ENCODE results near the gene FAM43A.

The FAM43A gene

DNA sequence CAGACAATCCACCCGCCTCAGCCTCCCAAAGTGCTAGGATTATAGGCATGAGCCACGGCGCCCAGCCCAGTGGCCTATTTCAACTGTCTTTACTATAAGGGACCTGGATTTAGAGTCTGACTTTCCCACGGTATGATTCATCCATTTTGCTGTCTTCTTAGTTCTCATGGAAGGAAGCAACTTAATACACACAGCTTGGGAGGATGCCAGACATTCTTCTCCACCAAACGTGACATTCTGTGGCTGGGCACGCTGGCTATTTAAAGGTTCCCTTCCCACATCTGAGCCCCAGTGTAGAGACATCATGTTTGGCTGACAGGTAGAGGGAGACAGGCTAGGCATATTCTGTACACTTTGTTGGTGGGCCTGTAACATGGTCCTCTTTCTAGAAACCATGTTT is 26.2 kb downstream of the FAM43A start:
- peaks cover 4% of the 10 kb centered on the region for H3K4me1 ChIP-seq (ENCODE audit: control insufficient read depth, insufficient read depth, low read length)
- no peak overlapping the region for H3K27ac ChIP-seq (ENCODE audit: low read depth, low read length)
- H3K9ac ChIP-seq (ENCODE audit: low read length) = no peak overlapping the region
- H3K36me3 ChIP-seq (ENCODE audit: control insufficient read depth, insufficient read depth, low read length) = no peaks in the 10 kb centered on the region
- H3K9me3 ChIP-seq (ENCODE audit: control insufficient read depth, insufficient read depth, low read depth, low read length) = 0 out of 2 replicates have a peak, but pooled peaks cover 3% of the 10 kb centered on the region
- H3K27me3 ChIP-seq (ENCODE audit: control insufficient read depth, insufficient read depth, low read length) = no peaks in the 10 kb centered on the region
- no peak overlapping the region for H3K4me3 ChIP-seq (ENCODE audit: low read depth, low read length)

- Histone ChIP-seq H3K4me3 (ENCODE audit: low read depth, low read length) (no peak overlapping the region), H3K27me3 (ENCODE audit: control insufficient read depth, insufficient read depth, low read length) (no peaks in the 10 kb centered on the region), H3K9ac (ENCODE audit: low read length) (no peak overlapping the region), H3K9me3 (ENCODE audit: control insufficient read depth, insufficient read depth, low read depth, low read length) (no peaks in the 10 kb centered on the region), H3K36me3 (ENCODE audit: control insufficient read depth, insufficient read depth, low read length) (no peaks in the 10 kb centered on the region), H3K4me1 (ENCODE audit: control insufficient read depth, insufficient read depth, low read length) (no peaks in the 10 kb centered on the region; the same call in 1 of the 2 replicates), H3K27ac (ENCODE audit: low read depth, low read length) (no peak overlapping the region)
Observed at GRCh38 chr3:194713299-194714136, 27.8 kb downstream of the FAM43A start.

- no peaks in the 10 kb centered on the region for H3K27me3 ChIP-seq (ENCODE audit: control insufficient read depth, insufficient read depth, low read length)
- no peaks in the 10 kb centered on the region for H3K36me3 ChIP-seq (ENCODE audit: control insufficient read depth, insufficient read depth, low read length)
- no peak overlapping the region for H3K4me3 ChIP-seq (ENCODE audit: low read depth, low read length)
- H3K9ac ChIP-seq (ENCODE audit: low read length) = no peak overlapping the region
- no peak overlapping the region for H3K27ac ChIP-seq (ENCODE audit: low read depth, low read length)
- H3K4me1 ChIP-seq (ENCODE audit: control insufficient read depth, insufficient read depth, low read length) = no peaks in the 10 kb centered on the region; the same call in 1 of the 2 replicates
- H3K9me3 ChIP-seq (ENCODE audit: control insufficient read depth, insufficient read depth, low read depth, low read length) = no peaks in the 10 kb centered on the region
Observed at GRCh38 chr3:194714137-194714455, 28.4 kb downstream of the FAM43A start.

DNA sequence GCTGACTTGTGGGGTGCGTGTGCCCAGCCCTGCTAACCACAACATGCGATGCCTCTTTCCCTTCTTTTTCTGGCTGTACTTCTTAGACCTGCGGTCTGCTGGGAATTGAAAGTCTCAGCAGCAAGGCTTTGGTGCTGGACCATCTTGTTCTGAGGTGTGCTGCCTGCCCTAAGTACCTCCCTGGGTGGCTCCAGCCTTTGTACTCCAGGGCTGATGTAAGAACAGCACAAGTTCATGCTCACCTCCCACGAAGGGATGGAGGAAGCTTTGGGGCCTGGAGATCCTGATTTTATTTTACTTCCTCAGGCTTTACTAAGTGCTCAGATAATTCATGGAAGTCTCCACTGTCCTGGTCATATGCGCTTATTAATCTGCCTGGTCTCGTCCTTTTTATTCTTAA is 28.9 kb downstream of the FAM43A start:
- Histone ChIP-seq H3K4me1 (ENCODE audit: control insufficient read depth, insufficient read depth, low read length) (no peaks in the 10 kb centered on the region; the same call in 1 of the 2 replicates), H3K27me3 (ENCODE audit: control insufficient read depth, insufficient read depth, low read length) (no peaks in the 10 kb centered on the region), H3K9ac (ENCODE audit: low read length) (no peak overlapping the region), H3K36me3 (ENCODE audit: control insufficient read depth, insufficient read depth, low read length) (no peaks in the 10 kb centered on the region), H3K9me3 (ENCODE audit: control insufficient read depth, insufficient read depth, low read depth, low read length) (no peaks in the 10 kb centered on the region), H3K27ac (ENCODE audit: low read depth, low read length) (no peak overlapping the region), H3K4me3 (ENCODE audit: low read depth, low read length) (no peak overlapping the region)

DNA sequence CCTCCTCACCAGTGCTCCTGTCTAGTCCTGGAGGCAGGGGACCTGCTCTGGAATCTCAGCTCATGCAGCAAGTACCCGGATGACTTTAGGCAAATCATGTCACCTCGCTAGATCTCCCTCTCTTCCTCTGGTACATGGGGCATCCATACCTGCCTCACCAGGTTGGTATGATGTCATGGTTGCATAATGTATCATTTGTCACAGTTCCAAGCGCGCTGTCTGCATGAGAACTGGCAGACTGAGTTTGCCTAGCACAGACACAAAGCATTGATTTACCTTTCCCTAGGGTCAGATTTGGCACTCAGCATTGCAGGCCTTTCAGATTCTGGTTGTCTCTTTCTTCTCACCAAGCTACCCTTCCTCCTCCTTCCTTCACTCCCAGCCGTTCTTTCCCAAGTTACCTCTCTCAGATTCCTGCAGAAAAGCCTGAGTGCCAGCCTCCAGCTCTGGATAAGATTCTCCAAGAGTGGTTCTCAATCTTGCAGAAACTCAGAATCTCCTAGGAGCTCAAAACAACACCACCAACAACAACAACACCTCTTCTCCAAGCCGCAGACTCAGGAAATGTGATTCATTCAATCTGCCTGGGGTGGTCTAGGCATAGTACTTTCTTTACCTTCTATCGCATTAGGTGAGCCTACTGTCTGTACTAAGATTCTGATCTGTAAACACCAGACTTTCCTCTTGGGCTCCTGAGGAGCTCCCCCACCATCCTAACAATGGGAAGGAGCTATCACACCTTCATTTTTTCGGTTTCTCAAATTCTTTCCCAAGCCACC is 29.5 kb downstream of the FAM43A start:
- Histone ChIP-seq H3K9ac (ENCODE audit: low read length) (no peak overlapping the region), H3K9me3 (ENCODE audit: control insufficient read depth, insufficient read depth, low read depth, low read length) (no peaks in the 10 kb centered on the region), H3K36me3 (ENCODE audit: control insufficient read depth, insufficient read depth, low read length) (no peaks in the 10 kb centered on the region), H3K4me1 (ENCODE audit: control insufficient read depth, insufficient read depth, low read length) (no peaks in the 10 kb centered on the region; the same call in 1 of the 2 replicates), H3K27me3 (ENCODE audit: control insufficient read depth, insufficient read depth, low read length) (no peaks in the 10 kb centered on the region), H3K27ac (ENCODE audit: low read depth, low read length) (no peak overlapping the region), H3K4me3 (ENCODE audit: low read depth, low read length) (no peak overlapping the region)

DNA sequence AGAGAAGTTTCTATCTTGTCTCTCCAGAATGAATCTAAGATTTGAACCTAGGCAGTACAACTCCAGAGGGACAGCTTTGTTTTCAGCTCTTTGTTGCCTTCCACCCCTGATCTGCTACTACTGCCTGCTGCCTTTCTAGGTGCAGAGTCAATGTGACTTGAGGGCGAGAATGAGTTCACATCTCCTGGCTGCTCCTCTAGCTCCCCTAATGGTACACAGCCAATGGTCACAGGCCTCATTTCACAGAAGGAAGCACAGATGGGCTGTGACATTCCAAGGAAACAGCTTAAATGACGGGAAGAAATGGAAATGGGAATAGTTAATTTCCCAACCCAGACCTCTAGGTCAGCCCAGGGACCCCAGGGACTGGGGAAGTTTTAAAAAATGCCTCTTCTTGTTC is 32.4 kb downstream of the FAM43A start:
- Histone ChIP-seq H3K36me3 (ENCODE audit: control insufficient read depth, insufficient read depth, low read length) (no peaks in the 10 kb centered on the region), H3K9me3 (ENCODE audit: control insufficient read depth, insufficient read depth, low read depth, low read length) (no peaks in the 10 kb centered on the region), H3K4me3 (ENCODE audit: low read depth, low read length) (no peak overlapping the region), H3K27me3 (ENCODE audit: control insufficient read depth, insufficient read depth, low read length) (no peaks in the 10 kb centered on the region), H3K9ac (ENCODE audit: low read length) (no peak overlapping the region), H3K4me1 (ENCODE audit: control insufficient read depth, insufficient read depth, low read length) (no peaks in the 10 kb centered on the region; the same call in 1 of the 2 replicates), H3K27ac (ENCODE audit: low read depth, low read length) (no peak overlapping the region)

- Histone ChIP-seq H3K9ac (ENCODE audit: low read length) (no peak overlapping the region), H3K4me1 (ENCODE audit: control insufficient read depth, insufficient read depth, low read length) (no peaks in the 10 kb centered on the region; the same call in 1 of the 2 replicates), H3K36me3 (ENCODE audit: control insufficient read depth, insufficient read depth, low read length) (no peaks in the 10 kb centered on the region), H3K27me3 (ENCODE audit: control insufficient read depth, insufficient read depth, low read length) (no peaks in the 10 kb centered on the region), H3K27ac (ENCODE audit: low read depth, low read length) (no peak overlapping the region), H3K9me3 (ENCODE audit: control insufficient read depth, insufficient read depth, low read depth, low read length) (no peaks in the 10 kb centered on the region), H3K4me3 (ENCODE audit: low read depth, low read length) (no peak overlapping the region)
Observed at GRCh38 chr3:194720048-194720447, 34.4 kb downstream of the FAM43A start.

DNA sequence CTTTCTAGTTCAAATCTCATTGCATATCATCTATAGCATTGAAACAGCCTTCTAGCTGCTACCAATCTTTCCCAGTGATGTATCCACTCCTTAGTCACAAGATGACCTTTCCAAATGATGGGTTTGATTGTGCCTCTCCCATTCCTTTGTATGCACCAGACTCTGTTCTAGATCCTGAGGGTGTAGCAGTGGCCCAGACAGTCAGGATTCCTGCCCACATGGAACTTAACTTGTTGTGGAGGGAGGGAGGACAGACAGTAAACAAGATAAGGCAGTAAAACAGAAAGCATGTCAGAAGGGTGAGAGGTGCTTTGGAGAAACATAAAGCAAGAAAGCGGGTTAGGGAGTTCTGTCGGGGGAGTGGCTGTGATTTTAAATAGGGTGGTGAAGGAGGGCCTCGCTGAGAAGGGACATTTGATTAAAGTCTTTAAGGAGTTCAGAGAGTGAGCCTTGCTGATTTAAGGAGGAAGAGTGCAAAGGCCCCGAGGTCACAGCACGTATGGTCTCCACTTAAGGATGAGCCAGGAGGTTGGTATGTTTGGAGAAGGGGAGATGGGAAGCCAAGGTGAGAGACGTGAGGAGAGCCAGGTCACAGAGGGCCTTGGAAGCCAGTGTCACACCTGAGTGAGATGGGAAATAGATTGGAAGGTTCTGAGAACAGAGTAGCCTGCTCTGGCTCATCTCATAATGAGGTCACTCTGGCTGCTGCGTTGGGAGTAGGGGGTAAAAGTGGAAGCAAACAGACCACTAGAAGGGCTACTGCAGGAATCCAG is 38.3 kb downstream of the FAM43A start:
- Histone ChIP-seq H3K9ac (ENCODE audit: low read length) (no peak overlapping the region), H3K9me3 (ENCODE audit: control insufficient read depth, insufficient read depth, low read depth, low read length) (no peaks in the 10 kb centered on the region), H3K36me3 (ENCODE audit: control insufficient read depth, insufficient read depth, low read length) (no peaks in the 10 kb centered on the region), H3K27ac (ENCODE audit: low read depth, low read length) (no peak overlapping the region), H3K27me3 (ENCODE audit: control insufficient read depth, insufficient read depth, low read length) (no peaks in the 10 kb centered on the region), H3K4me1 (ENCODE audit: control insufficient read depth, insufficient read depth, low read length) (peaks cover 3% of the 10 kb centered on the region), H3K4me3 (ENCODE audit: low read depth, low read length) (no peak overlapping the region)

DNA sequence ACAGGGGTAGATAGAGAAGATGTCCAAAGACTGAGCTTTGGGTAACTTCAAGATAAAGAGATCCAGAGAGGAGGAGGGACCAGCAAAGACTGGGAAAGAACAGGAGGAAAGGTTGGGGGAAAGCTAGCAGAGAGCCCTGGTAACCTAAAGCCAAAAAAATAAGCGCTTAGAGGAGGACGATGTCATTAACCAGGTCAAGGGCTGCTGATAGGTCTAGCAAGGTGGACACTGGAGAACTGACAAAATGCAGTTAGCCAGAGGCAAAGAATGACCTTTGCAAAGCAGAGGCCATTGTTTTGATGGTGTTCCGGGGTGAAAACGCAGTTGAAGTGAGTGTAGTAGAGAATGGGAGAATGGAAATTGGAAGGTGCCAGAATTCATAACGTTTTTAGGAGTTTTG is 39.7 kb downstream of the FAM43A start:
- H3K27me3 ChIP-seq (ENCODE audit: control insufficient read depth, insufficient read depth, low read length) = no peaks in the 10 kb centered on the region
- H3K4me1 ChIP-seq (ENCODE audit: control insufficient read depth, insufficient read depth, low read length) = peaks cover 14% of the 10 kb centered on the region
- H3K4me3 ChIP-seq (ENCODE audit: low read depth, low read length) = no peak overlapping the region
- H3K9ac ChIP-seq (ENCODE audit: low read length) = no peak overlapping the region
- no peak overlapping the region for H3K27ac ChIP-seq (ENCODE audit: low read depth, low read length)
- no peaks in the 10 kb centered on the region for H3K36me3 ChIP-seq (ENCODE audit: control insufficient read depth, insufficient read depth, low read length)
- no peaks in the 10 kb centered on the region for H3K9me3 ChIP-seq (ENCODE audit: control insufficient read depth, insufficient read depth, low read depth, low read length)

DNA sequence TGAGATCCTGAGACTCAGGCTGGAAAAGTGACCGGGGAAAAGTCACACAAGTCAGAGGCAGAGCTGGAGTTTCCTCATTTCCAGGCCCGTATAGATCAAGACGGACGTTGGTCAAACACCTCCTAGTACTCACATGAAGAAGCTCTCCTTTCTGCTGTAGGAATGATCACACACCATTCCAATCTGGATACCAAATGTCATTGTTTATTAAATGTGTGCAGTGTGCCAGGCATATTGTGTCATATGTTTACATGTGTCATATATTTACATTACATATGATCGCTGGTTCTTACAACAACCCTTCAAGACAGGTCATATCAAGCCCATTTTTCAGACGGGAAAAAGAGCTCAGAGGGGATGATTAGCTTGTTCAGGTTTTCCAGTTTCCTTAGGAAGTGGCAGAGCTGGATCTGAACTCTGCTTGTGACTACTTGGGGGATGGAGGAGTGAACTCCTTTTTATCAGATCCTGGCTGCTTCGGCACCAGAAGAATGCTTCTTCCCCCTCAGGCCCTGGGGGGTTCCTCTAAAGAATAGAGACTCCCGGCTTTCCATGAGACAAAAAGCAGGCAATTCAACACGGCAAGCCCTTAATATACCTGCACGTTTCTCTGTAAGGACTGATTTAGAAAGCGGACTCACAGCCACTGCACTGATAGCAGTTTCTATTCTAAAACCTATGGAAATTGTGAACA is 41.9 kb downstream of the FAM43A start:
- no peak overlapping the region for H3K27ac ChIP-seq (ENCODE audit: low read depth, low read length)
- H3K9me3 ChIP-seq (ENCODE audit: control insufficient read depth, insufficient read depth, low read depth, low read length) = no peaks in the 10 kb centered on the region
- no peaks in the 10 kb centered on the region for H3K36me3 ChIP-seq (ENCODE audit: control insufficient read depth, insufficient read depth, low read length)
- H3K4me3 ChIP-seq (ENCODE audit: low read depth, low read length) = no peak overlapping the region
- H3K27me3 ChIP-seq (ENCODE audit: control insufficient read depth, insufficient read depth, low read length) = no peaks in the 10 kb centered on the region
- H3K9ac ChIP-seq (ENCODE audit: low read length) = no peak overlapping the region
- peaks cover 14% of the 10 kb centered on the region for H3K4me1 ChIP-seq (ENCODE audit: control insufficient read depth, insufficient read depth, low read length)
